GM18502 (cell line): ENCODE results near the gene BIK.

Experiments used
- ATAC-seq: cut with Tn5 transposase; IDR thresholded peaks from one replicate; pipeline ENCODE4 v1.9.1; 2021; ENCODE audit warnings: mild to moderate bottlenecking; ENCODE audit not compliant: unreplicated experiment, poor library complexity

The BIK gene

GRCh38 chr22:43176090-43176489, 65.5 kb downstream of the BIK start:
- ATAC-seq: no peak

- no peak for ATAC-seq
Observed at GRCh38 chr22:43177479-43177878, 66.9 kb downstream of the BIK start.
